ENCODE data around the gene METTL8.

The METTL8 gene

DNA sequence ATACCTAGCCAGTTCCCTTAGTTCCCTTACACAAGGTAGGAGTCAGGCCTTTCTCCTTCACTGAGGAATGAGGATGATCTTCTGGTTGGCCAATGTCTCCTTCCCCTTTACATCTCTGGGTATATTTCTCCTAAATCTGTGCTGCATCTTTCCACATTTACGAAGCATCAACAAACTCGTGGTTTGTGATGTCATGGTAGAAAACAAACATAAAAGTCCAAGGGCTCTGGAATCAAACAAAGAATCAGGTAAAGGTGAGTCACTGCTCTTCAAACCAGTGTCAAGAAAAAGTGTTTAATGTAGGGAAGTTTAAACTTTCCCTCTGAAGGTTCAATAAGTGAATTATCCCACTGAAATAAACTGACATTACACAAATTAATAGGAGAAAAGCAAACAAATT, 122.9 kb downstream of the METTL8 start:
- DNase-seq (ENCODE audit: low read depth, low spot score): no peak
- H3K4me3 ChIP-seq (ENCODE audit: low read depth, low read length): no peak overlapping the region
- ChIA-PET CTCF (interaction anchor here (1.2 kb wide), 1 partner anchor 16 kb away, joined by 3 read pairs; no protein-coding TSS in a partner anchor), POLR2A (no interaction called here)
- TF ChIP-seq CTCF (IDR thresholded peaks at IDR 0.05; ENCODE audit: insufficient read depth, low read length, missing control alignments): no peak

DNA sequence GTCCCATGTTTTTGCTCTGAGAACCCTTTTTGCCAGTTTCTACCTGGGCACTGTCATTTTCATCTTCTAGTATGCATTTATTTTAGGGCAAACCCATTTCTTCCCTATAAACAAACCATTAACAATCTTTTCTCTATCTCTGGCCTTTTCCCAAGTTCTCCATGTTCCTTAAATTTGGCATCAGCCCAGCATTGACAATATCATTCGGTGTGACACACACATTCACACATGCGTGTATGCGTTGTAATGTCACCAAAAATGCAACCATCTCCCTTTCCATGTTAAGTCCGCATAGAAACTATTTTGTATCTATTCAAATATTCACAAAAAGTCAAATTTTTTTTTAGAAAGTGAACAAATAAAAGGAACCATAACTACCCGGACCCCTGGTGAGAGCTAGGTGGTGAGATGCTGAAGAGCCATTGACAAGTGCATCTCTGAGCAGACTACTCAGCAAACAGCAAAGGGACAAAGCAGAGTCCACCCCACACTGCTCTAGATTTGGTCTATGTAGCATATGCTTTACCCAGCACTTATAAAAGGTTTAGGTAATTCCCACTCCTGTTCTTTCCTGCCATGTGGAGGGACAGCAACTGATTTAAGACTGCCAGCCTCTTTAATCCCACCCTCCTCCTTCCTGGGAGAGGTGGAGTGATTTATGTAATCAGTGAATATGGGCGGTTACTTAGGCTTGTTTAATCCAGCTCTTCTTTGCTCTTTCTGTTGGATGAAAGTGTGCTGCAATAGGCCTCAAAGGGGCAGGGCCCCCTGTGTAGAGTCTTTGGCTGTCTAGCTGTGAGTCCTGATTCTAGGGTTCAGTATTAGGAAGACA, 124.1 kb downstream of the METTL8 start:
- no peak for DNase-seq (ENCODE audit: low read depth, low spot score)
- POLR2A ChIA-PET: no interaction called here

DNA sequence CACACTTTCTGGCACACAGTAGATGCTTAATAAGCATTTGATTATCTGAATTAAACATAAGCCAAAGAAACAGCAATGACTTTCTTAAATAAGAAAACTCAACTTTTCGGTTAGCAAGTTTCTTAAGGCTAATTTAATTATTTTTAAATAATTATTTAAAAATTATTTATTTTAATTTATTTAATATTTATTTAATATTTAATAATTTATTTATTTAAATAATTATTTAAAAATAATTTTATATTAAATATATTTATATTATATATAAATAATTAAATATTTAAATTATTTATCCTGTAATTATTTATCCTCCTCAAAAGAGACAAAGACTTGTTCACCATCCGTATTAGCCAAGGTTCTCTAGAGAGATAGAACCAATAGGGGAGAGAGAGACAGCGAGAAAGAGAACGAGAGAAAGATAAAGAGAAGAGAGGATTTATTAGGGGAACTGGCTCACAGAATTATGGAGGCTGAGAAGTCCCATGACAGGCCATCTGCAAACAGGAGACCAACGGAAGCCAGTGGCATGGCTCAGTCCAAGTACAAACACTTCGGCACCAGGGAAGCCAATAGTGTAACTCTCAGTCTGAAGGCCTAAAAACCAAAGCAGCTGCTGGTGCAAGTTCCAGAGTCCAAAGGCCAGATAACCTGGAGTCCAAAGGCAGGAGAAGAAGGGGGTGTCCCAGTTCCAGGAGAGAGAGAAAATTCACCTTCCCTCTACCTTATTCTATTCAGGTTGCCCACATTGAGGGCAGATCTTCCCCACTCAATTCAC, 125.3 kb downstream of the METTL8 start:
- TF ChIP-seq CTCF (IDR thresholded peaks at IDR 0.05; ENCODE audit: insufficient read depth, low read length, missing control alignments): no peak
- CTCF ChIA-PET: interaction anchor here (0.8 kb wide), 1 partner anchor 9 kb away, joined by 3 read pairs; no protein-coding TSS in a partner anchor
- no peak overlapping the region for H3K4me3 ChIP-seq (ENCODE audit: low read depth, low read length)
- POLR2A ChIA-PET: no interaction called here
- no peak for DNase-seq (ENCODE audit: low read depth, low spot score)

More for the DNA sequence above, 124.1 kb downstream of the METTL8 start:
- no peak for TF ChIP-seq CTCF (IDR thresholded peaks at IDR 0.05; ENCODE audit: insufficient read depth, low read length, missing control alignments)
- CTCF ChIA-PET: interaction anchor here (1.2 kb wide), 1 partner anchor 17 kb away, joined by 3 read pairs; no protein-coding TSS in a partner anchor
- H3K4me3 ChIP-seq (ENCODE audit: low read depth, low read length): no peak overlapping the region

- no peak for DNase-seq (ENCODE audit: low read depth, low spot score)
- no peak for TF ChIP-seq CTCF (IDR thresholded peaks at IDR 0.05; ENCODE audit: insufficient read depth, low read length, missing control alignments)
- POLR2A ChIA-PET: no interaction called here
- H3K4me3 ChIP-seq (ENCODE audit: low read depth, low read length): no peak overlapping the region
- CTCF ChIA-PET: interaction anchor here (0.8 kb wide), 1 partner anchor 8 kb away, joined by 3 read pairs; no protein-coding TSS in a partner anchor
Observed at GRCh38 chr2:171307560-171307959, 126.2 kb downstream of the METTL8 start.

DNA sequence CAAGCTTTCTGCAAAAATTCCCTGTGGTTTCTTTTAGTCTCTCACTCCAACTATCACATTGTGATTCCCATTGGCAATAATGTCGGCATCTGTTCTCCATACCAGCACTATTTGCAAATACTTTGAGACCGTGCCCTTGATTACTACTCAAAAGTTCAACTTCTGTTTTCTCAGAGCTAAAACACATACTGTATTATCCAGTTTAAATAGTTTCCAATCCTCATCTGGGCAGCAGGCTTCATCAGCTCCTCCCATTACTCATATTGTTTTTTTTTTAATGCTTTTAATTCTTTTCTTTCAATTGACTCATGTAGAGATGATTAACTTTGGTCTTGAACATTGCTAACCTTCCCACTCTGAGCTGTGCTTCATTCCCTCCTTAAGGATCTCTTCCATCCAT, 135.8 kb downstream of the METTL8 start:
- CTCF ChIA-PET: interaction anchor here (1.0 to 4.3 kb wide), 3 partner anchors 26 to 144 kb away, joined by 3 to 13 read pairs (median 3); no protein-coding TSS in a partner anchor
- peak overlapping the region; percentile 19 for H3K4me3 ChIP-seq (ENCODE audit: low read depth, low read length)
- TF ChIP-seq CTCF (IDR thresholded peaks at IDR 0.05; ENCODE audit: insufficient read depth, low read length, missing control alignments): no peak
- POLR2A ChIA-PET: interaction anchor here (0.9 to 1.1 kb wide), 3 partner anchors 11 to 137 kb away, joined by 3 to 5 read pairs (median 3); partner anchors contain the start of gene TLK1
- peak; percentile 74 for DNase-seq (ENCODE audit: low read depth, low spot score)

- POLR2A ChIA-PET: no interaction called here
- H3K4me3 ChIP-seq (ENCODE audit: low read depth, low read length): no peak overlapping the region
- DNase-seq (ENCODE audit: low read depth, low spot score): no peak
- CTCF ChIA-PET: no interaction called here
- TF ChIP-seq CTCF (IDR thresholded peaks at IDR 0.05; ENCODE audit: insufficient read depth, low read length, missing control alignments): no peak
Observed at GRCh38 chr2:171294608-171295007, 139.2 kb downstream of the METTL8 start.
